MM.1S (cell line): ENCODE measurements around the gene INO80.

Source experiments
- DNase-seq: peaks from one replicate; pipeline ENCODE4 v3.0.0-alpha.2; 2015
- H2AFZ ChIP-seq: fragments of 300-600 bp; sonication (generic); 2 replicates; pipeline ENCODE4 v1.6.0; 2016; ENCODE audit warnings: antibody characterized with exemption, low read length
- H3F3A ChIP-seq: fragments of 300-600 bp; sonication (generic); 2 replicates; pipeline ENCODE4 v1.6.1; 2016; ENCODE audit warnings: mild to moderate bottlenecking, antibody characterized with exemption, low read length, moderate library complexity, mixed read lengths; ENCODE audit not compliant: insufficient read depth
- H3K27ac ChIP-seq: fragments of 300-600 bp; sonication (generic); 2 replicates; pipeline ENCODE4 v1.5.1; 2016; ENCODE audit warnings: mild to moderate bottlenecking, low read length
- H3K27me3 ChIP-seq: fragments of 300-600 bp; sonication (generic); replicated peaks from 2 replicates; pipeline ENCODE4 v1.6.0; 2016; ENCODE audit warnings: low read length; ENCODE audit not compliant: insufficient read depth
- H3K36me3 ChIP-seq: fragments of 300-600 bp; sonication (generic); replicated peaks from 2 replicates; pipeline ENCODE4 v1.6.1; 2016; ENCODE audit warnings: mild to moderate bottlenecking, low read length, mixed read lengths; ENCODE audit not compliant: insufficient read depth
- H3K4me1 ChIP-seq: fragments of 300-600 bp; sonication (generic); 2 replicates; pipeline ENCODE4 v1.6.1; 2016; ENCODE audit warnings: low read length, mixed read lengths
- H3K4me2 ChIP-seq: fragments of 300-600 bp; sonication (generic); 2 replicates; pipeline ENCODE4 v1.6.0; 2016; ENCODE audit warnings: low read depth, low read length
- H3K4me3 ChIP-seq: fragments of 300-600 bp; sonication (generic); 2 replicates; pipeline ENCODE4 v1.5.1; 2016; ENCODE audit warnings: low read length, mixed read lengths
- H3K79me2 ChIP-seq: fragments of 300-600 bp; sonication (generic); 2 replicates; pipeline ENCODE4 v1.6.1; 2016; ENCODE audit warnings: mixed run types, low read length, mixed read lengths
- H3K9ac ChIP-seq: fragments of 300-600 bp; sonication (generic); 2 replicates; pipeline ENCODE4 v1.6.1; 2016; ENCODE audit warnings: low read length, mixed read lengths
- H3K9me2 ChIP-seq: fragments of 300-600 bp; sonication (generic); replicated peaks from 2 replicates; pipeline ENCODE4 v1.6.1; 2016; ENCODE audit warnings: mild to moderate bottlenecking, low read length, mixed read lengths; ENCODE audit not compliant: insufficient read depth
- H3K9me3 ChIP-seq: fragments of 300-600 bp; sonication (generic); replicated peaks from 2 replicates; pipeline ENCODE4 v1.6.1; 2016; ENCODE audit warnings: mild to moderate bottlenecking, low read length, mixed read lengths; ENCODE audit not compliant: insufficient read depth
- H4K20me1 ChIP-seq: fragments of 300-600 bp; sonication (generic); 2 replicates; pipeline ENCODE4 v1.6.1; 2016; ENCODE audit warnings: mild to moderate bottlenecking, low read length, moderate library complexity, mixed read lengths; ENCODE audit not compliant: insufficient read depth
- CTCF ChIP-seq: fragments of 300-600 bp; sonication (generic); IDR thresholded peaks from 2 replicates; pipeline ENCODE4 v1.5.1; 2016; ENCODE audit warnings: antibody characterized with exemption, low read length, mixed read lengths
- EZH2 ChIP-seq: fragments of 300-600 bp; sonication (generic); optimal IDR thresholded peaks from 2 replicates; pipeline ENCODE3; 2017; ENCODE audit warnings: low read depth, mild to moderate bottlenecking, antibody characterized with exemption, low read length, mixed read lengths
- EZH2phosphoT487 ChIP-seq: fragments of 300-600 bp; sonication (generic); IDR thresholded peaks from 2 replicates; pipeline ENCODE4 v1.6.1; 2018; ENCODE audit warnings: antibody characterized with exemption, low read length

INO80 gene

GRCh38 chr15:40968290-40969085, 147.6 kb downstream of the INO80 start:
- Histone ChIP-seq H3K9me3 (no peaks in the 10 kb centered on the region), H3K9ac (no peak overlapping the region), H3K4me3 (no peak overlapping the region), H3K79me2 (no peaks in the 10 kb centered on the region), H3K27me3 (no peaks in the 10 kb centered on the region), H3F3A (no peaks in the 10 kb centered on the region), H3K4me1 (no peaks in the 10 kb centered on the region), H4K20me1 (no peaks in the 10 kb centered on the region), H2AFZ (no peak overlapping the region), H3K4me2 (no peak overlapping the region), H3K9me2 (no peaks in the 10 kb centered on the region), H3K27ac (no peak overlapping the region), H3K36me3 (no peaks in the 10 kb centered on the region)
- no peak for DNase-seq
- no peak for TF ChIP-seq EZH2phosphoT487
- TF ChIP-seq CTCF = no peak
- TF ChIP-seq EZH2 = no peak

DNA sequence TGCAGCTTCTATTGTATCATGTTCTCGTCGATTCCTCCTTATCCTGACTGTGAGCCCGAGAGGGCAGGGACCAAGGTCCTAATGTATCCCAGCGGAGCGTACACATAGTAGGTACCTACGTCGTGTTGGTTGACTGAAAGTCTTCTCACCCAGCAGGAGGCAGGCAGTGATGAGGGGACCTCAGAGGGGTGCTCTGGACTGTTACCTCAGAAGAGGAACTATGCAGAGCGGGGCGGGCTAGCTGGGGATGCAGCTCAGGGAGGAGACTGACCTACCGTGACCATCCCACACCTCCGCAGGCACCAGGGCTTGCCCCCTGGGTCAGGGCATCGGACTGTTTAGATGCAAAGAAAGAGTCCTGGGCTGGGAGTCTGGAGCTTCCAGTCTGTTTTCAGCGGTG, 151.4 kb downstream of the INO80 start:
- no peak overlapping the region for H3K4me2 ChIP-seq
- no peak overlapping the region for H3K27ac ChIP-seq

DNA sequence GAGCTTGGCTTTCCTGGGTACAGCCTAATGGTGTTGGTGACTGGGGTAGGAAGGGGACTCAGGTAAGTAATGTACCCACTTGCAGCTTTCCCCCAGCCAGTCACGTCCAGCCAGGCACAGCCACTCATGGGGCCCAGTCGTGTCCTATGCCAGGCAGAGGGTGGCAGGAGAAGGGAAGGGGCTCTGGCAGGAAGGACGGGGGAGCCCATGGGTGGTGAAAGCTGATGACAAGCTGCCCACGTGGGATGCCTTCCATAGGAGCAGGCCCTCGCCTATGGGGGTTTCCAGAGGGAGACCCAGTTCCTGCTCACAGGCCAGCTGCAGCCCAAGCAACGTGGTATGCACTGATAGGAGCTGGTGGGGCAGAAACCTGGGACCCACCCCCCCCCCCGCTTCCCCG, 152.1 kb downstream of the INO80 start:
- Histone ChIP-seq H3K27me3 (no peaks in the 10 kb centered on the region), H3K9me2 (no peaks in the 10 kb centered on the region), H3K36me3 (no peaks in the 10 kb centered on the region), H3K9ac (no peak overlapping the region), H4K20me1 (no peaks in the 10 kb centered on the region), H3K4me2 (no peak overlapping the region), H3K4me3 (no peak overlapping the region), H3F3A (no peaks in the 10 kb centered on the region), H3K4me1 (no peaks in the 10 kb centered on the region), H2AFZ (no peak overlapping the region), H3K79me2 (no peaks in the 10 kb centered on the region), H3K27ac (no peak overlapping the region), H3K9me3 (no peaks in the 10 kb centered on the region)
- DNase-seq = no peak
- no peak for TF ChIP-seq EZH2
- no peak for TF ChIP-seq CTCF
- no peak for TF ChIP-seq EZH2phosphoT487

More for the DNA sequence above, 151.4 kb downstream of the INO80 start:
- H3K9ac ChIP-seq = no peak overlapping the region
- no peaks in the 10 kb centered on the region for H3K27me3 ChIP-seq
- H3K36me3 ChIP-seq = no peaks in the 10 kb centered on the region
- H3K4me3 ChIP-seq = no peak overlapping the region
- no peaks in the 10 kb centered on the region for H3F3A ChIP-seq
- no peaks in the 10 kb centered on the region for H3K9me2 ChIP-seq
- H3K79me2 ChIP-seq = no peaks in the 10 kb centered on the region
- no peaks in the 10 kb centered on the region for H4K20me1 ChIP-seq
- no peak for TF ChIP-seq CTCF
- no peak for TF ChIP-seq EZH2phosphoT487
- TF ChIP-seq EZH2 = no peak
- no peak for DNase-seq
- no peaks in the 10 kb centered on the region for H3K4me1 ChIP-seq
- no peaks in the 10 kb centered on the region for H3K9me3 ChIP-seq
- H2AFZ ChIP-seq = no peak overlapping the region
